Parathyroid adenoma (tissue), 2 donors: ENCODE data around the gene METTL15.

Experiments used
- H2AFZ ChIP-seq: fragments of 300-600 bp; sonication (generic); one replicate; pipeline ENCODE4 v1.7.0; 2017; ENCODE audit warnings: antibody characterized with exemption, mild to moderate bottlenecking
- H3K27ac ChIP-seq: fragments of 300-600 bp; sonication (generic); one replicate; pipeline ENCODE4 v1.7.0; 2017
- H3K27me3 ChIP-seq: fragments of 300-600 bp; sonication (generic); one replicate; pipeline ENCODE4 v1.7.0; 2017; ENCODE audit warnings: low read length; ENCODE audit not compliant: control insufficient read depth, insufficient read depth
- H3K36me3 ChIP-seq: fragments of 300-600 bp; sonication (generic); one replicate; pipeline ENCODE4 v1.7.0; 2017; ENCODE audit warnings: low read length; ENCODE audit not compliant: control insufficient read depth, insufficient read depth
- H3K4me1 ChIP-seq: fragments of 300-600 bp; sonication (generic); one replicate; pipeline ENCODE4 v1.7.0; 2017; ENCODE audit warnings: control low read depth
- H3K4me2 ChIP-seq: fragments of 300-600 bp; sonication (generic); one replicate; pipeline ENCODE4 v1.7.0; 2017; ENCODE audit warnings: low read length
- H3K4me3 ChIP-seq: fragments of 300-600 bp; sonication (generic); one replicate; pipeline ENCODE4 v1.7.0; 2017; ENCODE audit warnings: low read depth, low read length
- H3K79me2 ChIP-seq: fragments of 300-600 bp; sonication (generic); one replicate; pipeline ENCODE4 v1.7.0; 2017; ENCODE audit warnings: control low read depth
- H3K9ac ChIP-seq: fragments of 300-600 bp; sonication (generic); one replicate; pipeline ENCODE4 v1.7.0; 2017; ENCODE audit warnings: mild to moderate bottlenecking
- H3K9me3 ChIP-seq: fragments of 300-600 bp; sonication (generic); one replicate; pipeline ENCODE4 v1.7.0; 2017; ENCODE audit warnings: low read length; ENCODE audit not compliant: control insufficient read depth
- CTCF ChIP-seq: fragments of 300-600 bp; sonication (generic); IDR thresholded peaks from one replicate; pipeline ENCODE4 v1.7.0; 2017; ENCODE audit warnings: antibody characterized with exemption, mild to moderate bottlenecking
- donor health status: primary hyperparathyroidism.

METTL15 gene

GRCh38 chr11:28337701-28338100 lies 229.5 kb downstream of the METTL15 start:
- no peaks in the 10 kb centered on the region for H3K4me1 ChIP-seq
- H3K4me2 ChIP-seq: no peak overlapping the region
- no peaks in the 10 kb centered on the region for H3K79me2 ChIP-seq
- H3K27ac ChIP-seq: no peak overlapping the region
- no peaks in the 10 kb centered on the region for H3K9me3 ChIP-seq
- no peak overlapping the region for H2AFZ ChIP-seq
- H3K36me3 ChIP-seq: no peaks in the 10 kb centered on the region
- H3K4me3 ChIP-seq: no peak overlapping the region
- no peak overlapping the region for H3K9ac ChIP-seq
- no peaks in the 10 kb centered on the region for H3K27me3 ChIP-seq
- no peak for TF ChIP-seq CTCF

- no peak overlapping the region for H3K4me2 ChIP-seq
- no peaks in the 10 kb centered on the region for H3K79me2 ChIP-seq
- no peaks in the 10 kb centered on the region for H3K9me3 ChIP-seq
- H3K27me3 ChIP-seq: no peaks in the 10 kb centered on the region
- no peak overlapping the region for H2AFZ ChIP-seq
- no peak overlapping the region for H3K9ac ChIP-seq
- H3K4me3 ChIP-seq: no peak overlapping the region
- H3K36me3 ChIP-seq: no peaks in the 10 kb centered on the region
- no peak for TF ChIP-seq CTCF
- H3K4me1 ChIP-seq: no peaks in the 10 kb centered on the region
- H3K27ac ChIP-seq: no peak overlapping the region
These were observed 230.2 kb downstream of the METTL15 start for GRCh38 chr11:28338371-28338770.

- H3K9me3 ChIP-seq: no peaks in the 10 kb centered on the region
- no peak overlapping the region for H3K4me3 ChIP-seq
- TF ChIP-seq CTCF: no peak
These were observed 231.3 kb downstream of the METTL15 start for GRCh38 chr11:28339488-28339887.

GRCh38 chr11:28342716-28343115 lies 234.5 kb downstream of the METTL15 start:
- Histone ChIP-seq H3K27ac (no peak overlapping the region), H3K4me1 (no peaks in the 10 kb centered on the region), H3K27me3 (no peaks in the 10 kb centered on the region), H3K4me2 (no peak overlapping the region), H2AFZ (no peak overlapping the region), H3K9ac (no peak overlapping the region), H3K9me3 (no peaks in the 10 kb centered on the region), H3K79me2 (no peaks in the 10 kb centered on the region), H3K36me3 (no peaks in the 10 kb centered on the region), H3K4me3 (no peak overlapping the region)
- TF ChIP-seq CTCF: no peak

More at GRCh38 chr11:28339488-28339887, 231.3 kb downstream of the METTL15 start:
- Histone ChIP-seq H3K36me3 (no peaks in the 10 kb centered on the region), H3K9ac (no peak overlapping the region), H3K27me3 (no peaks in the 10 kb centered on the region), H3K27ac (no peak overlapping the region), H2AFZ (no peak overlapping the region), H3K4me2 (no peak overlapping the region), H3K4me1 (no peaks in the 10 kb centered on the region), H3K79me2 (no peaks in the 10 kb centered on the region)
